A549 (cell line): ENCODE results near the gene SEC14L5.

Experiments
- HMGXB4 ChIP-seq: fragments of 250-450 bp; sonication (Bioruptor Pico); IDR thresholded peaks from 2 replicates; pipeline ENCODE4 v1.5.0; 2021; ENCODE audit warnings: mild to moderate bottlenecking, moderate library complexity, borderline replicate concordance
- ZSCAN20 ChIP-seq: fragments of 250-450 bp; sonication (Bioruptor Pico); IDR thresholded peaks from 2 replicates; pipeline ENCODE4 v1.8.0; 2022; ENCODE audit warnings: mild to moderate bottlenecking, moderate library complexity

DNA sequence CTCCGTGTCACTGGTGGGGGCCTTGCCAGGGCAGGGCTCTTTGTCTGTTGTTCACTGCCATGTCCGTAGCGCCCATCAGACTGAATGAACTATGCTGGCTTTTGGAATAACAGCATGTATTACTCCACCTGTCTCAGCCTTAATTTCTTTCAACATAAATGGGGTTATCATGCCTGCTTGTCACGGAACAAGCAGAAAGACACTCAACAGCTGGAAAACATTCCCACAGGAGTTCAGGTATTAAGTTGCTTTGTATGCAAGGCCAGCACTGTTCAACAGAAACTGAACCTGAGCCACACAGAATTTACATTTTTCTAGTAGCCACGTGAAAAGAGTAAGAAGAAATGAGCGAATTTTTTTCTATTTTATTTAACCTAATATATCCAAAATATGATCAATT lies 34.3 kb upstream of the SEC14L5 start:
- TF ChIP-seq HMGXB4: no peak
- TF ChIP-seq ZSCAN20 (CRISPR knock-in tag): no peak
